Measurements from ENCODE around the gene SPEF1. TPM values are rescaled to one million over a fixed set of nuclear protein-coding genes. Genes with fewer than 3 reads are reported as not detected.

Gene SPEF1
- total and polyA plus RNA-seq, 4 experiments from 2014 or later = 0.15 TPM; not detected in 3

DNA sequence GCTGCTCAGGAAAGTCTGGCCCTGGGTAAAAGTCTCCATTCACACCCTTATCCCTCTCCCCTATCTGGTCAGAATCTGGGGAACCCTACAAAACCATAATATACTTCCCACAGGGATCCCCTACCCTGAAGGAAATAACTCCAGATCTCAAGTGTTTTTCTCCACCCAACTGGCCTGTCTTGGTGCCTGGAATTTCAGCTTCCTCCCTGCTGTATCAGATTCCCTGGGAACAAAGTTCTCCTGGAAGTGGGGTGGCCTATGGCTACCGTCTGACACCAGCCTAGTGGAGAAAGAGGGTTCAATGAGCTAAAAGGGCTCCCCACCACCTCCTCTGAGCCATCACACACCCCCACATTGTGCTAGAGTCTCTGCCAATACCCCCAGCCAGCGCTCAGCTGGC is 33.8 kb downstream of the SPEF1 start:
- H3K27me3 ChIP-seq (ENCODE audit: insufficient read depth, low read length) = no peaks in the 10 kb centered on the region
- POLR2A ChIA-PET (ENCODE audit: partially characterized antibody) = no interaction called here
- CTCF ChIA-PET (ENCODE audit: partially characterized antibody) = interaction anchor here (1.7 kb wide), 1 partner anchor 10 kb away, joined by 4 read pairs; no protein-coding TSS in a partner anchor

GRCh38 chr20:3745686-3746173 is 35.5 kb downstream of the SPEF1 start:
- H3K27me3 Mint-ChIP-seq = peaks cover 5 to 6% of the 10 kb centered on the region in 2 donors
- H3K9me3 Mint-ChIP-seq = peaks cover 0 to 2% (median 0%) of the 10 kb centered on the region in 8 donors
- intact Hi-C loops (cut with micrococcal nuclease) = no loop called here
- Histone ChIP-seq H3K4me1 (ENCODE audit: insufficient read depth, low read length) (peaks cover 12% of the 10 kb centered on the region), H3K27ac (ENCODE audit: low read depth, low read length) (no peak overlapping the region), H3K27me3 (ENCODE audit: insufficient read depth, low read length) (no peaks in the 10 kb centered on the region), H3K4me3 (ENCODE audit: low read length in 2 of 2) (no peak overlapping the region), H3K36me3 (ENCODE audit: insufficient read depth, low read length) (no peaks in the 10 kb centered on the region), H3K9me3 (ENCODE audit: control insufficient read depth in 1 of 2, low read length in 2 of 2) (no peaks in the 10 kb centered on the region)
- H3K36me3 Mint-ChIP-seq = no peaks in the 10 kb centered on the region
- no peak for DNase-seq
- no peak overlapping the region for H3K27ac Mint-ChIP-seq
- ChIA-PET CTCF (ENCODE audit: partially characterized antibody) (interaction anchor here (0.6 to 1.6 kb wide), 4 partner anchors 10 to 442 kb away, joined by 3 to 5 read pairs (median 4); no protein-coding TSS in a partner anchor), POLR2A (ENCODE audit: partially characterized antibody) (interaction anchor here (0.9 to 1.1 kb wide), 2 partner anchors 22 to 75 kb away, joined by 3 to 5 read pairs; partner anchors contain the start of genes ADISSP and AP5S1)
- H3K4me3 Mint-ChIP-seq = peak overlapping the region in 1 of 8 donors; percentile 80
- H3K4me1 Mint-ChIP-seq = peaks cover 7 to 18% (median 11%) of the 10 kb centered on the region in 4 donors

More for the DNA sequence above, 33.8 kb downstream of the SPEF1 start:
- Mint-ChIP-seq H3K4me3 (no peak overlapping the region), H3K27ac (no peak overlapping the region), H3K9me3 (peaks cover 0 to 2% (median 0%) of the 10 kb centered on the region in 8 donors), H3K27me3 (peaks cover 5 to 6% of the 10 kb centered on the region in 2 donors), H3K4me1 (peaks cover 7 to 27% (median 17%) of the 10 kb centered on the region in 4 donors), H3K36me3 (no peaks in the 10 kb centered on the region)
- intact Hi-C loops (cut with micrococcal nuclease) = no loop called here
- Histone ChIP-seq H3K4me1 (ENCODE audit: insufficient read depth, low read length) (peaks cover 12% of the 10 kb centered on the region), H3K4me3 (ENCODE audit: low read length in 2 of 2) (no peak overlapping the region), H3K36me3 (ENCODE audit: insufficient read depth, low read length) (no peaks in the 10 kb centered on the region), H3K27ac (ENCODE audit: low read depth, low read length) (no peak overlapping the region), H3K9me3 (ENCODE audit: control insufficient read depth in 1 of 2, low read length in 2 of 2) (no peaks in the 10 kb centered on the region)
- DNase-seq = no peak

GRCh38 chr20:3744806-3745685 is 36.2 kb downstream of the SPEF1 start:
- Histone ChIP-seq H3K4me1 (ENCODE audit: insufficient read depth, low read length) (peaks cover 12% of the 10 kb centered on the region), H3K9me3 (ENCODE audit: control insufficient read depth in 1 of 2, low read length in 2 of 2) (no peaks in the 10 kb centered on the region), H3K27ac (ENCODE audit: low read depth, low read length) (no peak overlapping the region), H3K36me3 (ENCODE audit: insufficient read depth, low read length) (no peaks in the 10 kb centered on the region), H3K27me3 (ENCODE audit: insufficient read depth, low read length) (no peaks in the 10 kb centered on the region), H3K4me3 (ENCODE audit: low read length in 2 of 2) (peak overlapping the region in 1 of 2 donors; percentile 11)
- CTCF ChIA-PET (ENCODE audit: partially characterized antibody) = interaction anchor here (0.6 to 1.6 kb wide), 5 partner anchors 9 to 442 kb away, joined by 3 to 5 read pairs (median 3); no protein-coding TSS in a partner anchor
- Mint-ChIP-seq H3K9me3 (peaks cover 0 to 2% (median 0%) of the 10 kb centered on the region in 8 donors), H3K27me3 (peaks cover 5 to 6% of the 10 kb centered on the region in 2 donors), H3K4me3 (peak overlapping the region; percentile 48 to 85 (median 74)), H3K36me3 (no peaks in the 10 kb centered on the region), H3K4me1 (peaks cover 7 to 17% (median 11%) of the 10 kb centered on the region in 4 donors), H3K27ac (peak overlapping the region in 6 of 7 donors; percentile 16 to 87 (median 68))
- peak; percentile 69 to 87 (median 72) for DNase-seq
- POLR2A ChIA-PET (ENCODE audit: partially characterized antibody) = interaction anchor here (0.9 to 1.1 kb wide), 2 partner anchors 22 to 76 kb away, joined by 3 to 5 read pairs; partner anchors contain the start of genes ADISSP and AP5S1
- intact Hi-C loops (cut with micrococcal nuclease) = no loop called here

DNA sequence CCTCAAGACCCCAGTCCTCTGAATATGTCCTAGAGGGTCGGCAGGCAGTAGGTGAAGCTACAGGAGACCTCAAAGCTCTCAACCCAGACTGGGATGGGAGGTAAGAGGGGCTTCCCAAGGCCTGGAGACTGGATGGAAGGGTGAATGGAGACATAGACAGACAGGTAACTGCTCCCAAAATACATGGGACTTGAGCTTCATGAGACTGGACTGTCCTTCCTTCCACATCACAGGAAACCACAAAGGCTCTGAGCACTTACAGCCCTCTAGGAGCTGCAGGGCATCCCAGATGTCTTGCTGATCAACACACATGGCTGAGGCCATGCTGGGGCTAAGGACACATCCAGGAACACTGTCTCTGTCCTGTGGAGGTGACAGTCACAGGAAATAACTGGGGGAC is 37.2 kb downstream of the SPEF1 start:
- H3K36me3 ChIP-seq (ENCODE audit: insufficient read depth, low read length) = no peaks in the 10 kb centered on the region
- peaks cover 12% of the 10 kb centered on the region for H3K4me1 ChIP-seq (ENCODE audit: insufficient read depth, low read length)
- H3K9me3 ChIP-seq (ENCODE audit: control insufficient read depth in 1 of 2, low read length in 2 of 2) = no peaks in the 10 kb centered on the region
- H3K27ac Mint-ChIP-seq = peak overlapping the region in 2 of 7 donors; percentile 15 to 57
- DNase-seq = no peak
- H3K36me3 Mint-ChIP-seq = no peaks in the 10 kb centered on the region
- H3K27ac ChIP-seq (ENCODE audit: low read depth, low read length) = no peak overlapping the region
- intact Hi-C loops (cut with micrococcal nuclease) = no loop called here
- H3K4me3 ChIP-seq (ENCODE audit: low read length in 2 of 2) = no peak overlapping the region
- peaks cover 7 to 17% (median 11%) of the 10 kb centered on the region in 4 donors for H3K4me1 Mint-ChIP-seq
- POLR2A ChIA-PET (ENCODE audit: partially characterized antibody) = no interaction called here
- no peaks in the 10 kb centered on the region for H3K27me3 ChIP-seq (ENCODE audit: insufficient read depth, low read length)
- H3K27me3 Mint-ChIP-seq = peaks cover 5 to 6% of the 10 kb centered on the region in 2 donors
- peaks cover 0 to 2% (median 0%) of the 10 kb centered on the region in 8 donors for H3K9me3 Mint-ChIP-seq
- H3K4me3 Mint-ChIP-seq = peak overlapping the region in 4 of 8 donors; percentile 29 to 80 (median 64)
- CTCF ChIA-PET (ENCODE audit: partially characterized antibody) = interaction anchor here (0.7 to 1.6 kb wide), 3 partner anchors 8 to 111 kb away, joined by 3 to 5 read pairs (median 3); no protein-coding TSS in a partner anchor

DNA sequence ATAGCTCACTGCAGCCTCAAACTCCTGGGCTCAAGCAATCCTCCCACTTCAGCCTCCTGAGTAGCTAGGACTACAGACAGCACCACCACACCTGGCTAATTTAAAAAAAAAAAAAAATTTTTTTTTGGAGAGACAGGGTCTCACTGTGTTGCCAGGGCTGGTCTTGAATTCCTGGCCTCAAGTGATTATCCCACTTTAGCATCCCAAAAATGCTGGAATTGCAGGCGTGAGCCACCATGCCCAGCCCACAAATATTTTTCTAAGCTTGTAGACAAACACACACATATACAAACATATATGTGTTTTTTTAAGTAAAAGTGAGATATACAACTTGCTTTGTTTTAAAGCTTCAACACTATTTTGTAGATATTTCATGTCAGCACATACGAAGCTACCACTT is 38.0 kb downstream of the SPEF1 start:
- H3K36me3 ChIP-seq (ENCODE audit: insufficient read depth, low read length) = no peaks in the 10 kb centered on the region
- Mint-ChIP-seq H3K27ac (peak overlapping the region in 1 of 7 donors; percentile 48), H3K9me3 (peaks cover 0 to 2% (median 0%) of the 10 kb centered on the region in 8 donors), H3K4me1 (peaks cover 7 to 17% (median 11%) of the 10 kb centered on the region in 4 donors), H3K4me3 (no peak overlapping the region), H3K27me3 (peaks cover 4 to 5% of the 10 kb centered on the region in 2 donors), H3K36me3 (no peaks in the 10 kb centered on the region)
- DNase-seq = no peak
- peaks cover 12% of the 10 kb centered on the region for H3K4me1 ChIP-seq (ENCODE audit: insufficient read depth, low read length)
- H3K27ac ChIP-seq (ENCODE audit: low read depth, low read length) = no peak overlapping the region
- no peaks in the 10 kb centered on the region for H3K27me3 ChIP-seq (ENCODE audit: insufficient read depth, low read length)
- no peaks in the 10 kb centered on the region for H3K9me3 ChIP-seq (ENCODE audit: control insufficient read depth in 1 of 2, low read length in 2 of 2)
- ChIA-PET CTCF (ENCODE audit: partially characterized antibody) (interaction anchor here (0.8 to 1.3 kb wide), 3 partner anchors 11 to 24 kb away, joined by 3 read pairs; partner anchors contain the start of gene ADISSP), POLR2A (ENCODE audit: partially characterized antibody) (no interaction called here)
- no peak overlapping the region for H3K4me3 ChIP-seq (ENCODE audit: low read length in 2 of 2)
- intact Hi-C loops (cut with micrococcal nuclease) = no loop called here

DNA sequence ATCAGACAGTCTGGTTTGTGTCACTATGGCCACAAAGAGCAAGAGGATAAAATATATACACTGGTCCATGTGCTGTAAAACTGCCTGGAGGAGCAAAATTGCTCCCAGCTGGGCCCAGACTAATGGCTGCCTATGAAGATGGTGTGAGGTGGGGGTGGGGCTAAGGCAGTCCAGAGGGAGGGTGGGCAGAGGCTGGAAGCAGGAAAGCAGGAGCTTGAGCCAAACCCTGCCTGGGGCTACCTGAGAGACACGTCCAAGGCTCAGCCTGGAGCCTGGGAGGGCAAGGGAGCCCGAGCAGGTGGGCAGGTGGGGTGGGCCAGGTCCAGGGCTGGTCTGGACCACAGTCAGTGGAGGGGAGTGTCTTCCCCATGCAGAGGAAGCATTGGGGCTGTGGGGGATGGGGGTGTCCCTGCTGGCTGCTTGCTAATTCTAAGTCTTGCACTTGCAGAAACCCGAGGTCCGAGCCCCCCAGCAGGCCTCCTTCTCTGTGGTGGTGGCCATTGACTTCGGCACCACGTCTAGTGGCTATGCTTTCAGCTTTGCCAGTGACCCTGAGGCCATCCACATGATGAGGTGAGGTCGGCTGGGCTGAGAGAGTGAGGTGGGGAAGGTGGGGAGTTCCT is 39.3 kb downstream of the SPEF1 start:
- no peaks in the 10 kb centered on the region for H3K36me3 ChIP-seq (ENCODE audit: insufficient read depth, low read length)
- Mint-ChIP-seq H3K27me3 (peaks cover 4 to 5% of the 10 kb centered on the region in 2 donors), H3K27ac (no peak overlapping the region), H3K36me3 (no peaks in the 10 kb centered on the region), H3K4me1 (peaks cover 7 to 17% (median 11%) of the 10 kb centered on the region in 4 donors), H3K9me3 (no peaks in the 10 kb centered on the region), H3K4me3 (no peak overlapping the region)
- no peaks in the 10 kb centered on the region for H3K9me3 ChIP-seq (ENCODE audit: control insufficient read depth in 1 of 2, low read length in 2 of 2)
- no peak overlapping the region for H3K4me3 ChIP-seq (ENCODE audit: low read length in 2 of 2)
- intact Hi-C loops (cut with micrococcal nuclease) = no loop called here
- POLR2A ChIA-PET (ENCODE audit: partially characterized antibody) = no interaction called here
- H3K27me3 ChIP-seq (ENCODE audit: insufficient read depth, low read length) = no peaks in the 10 kb centered on the region
- H3K27ac ChIP-seq (ENCODE audit: low read depth, low read length) = no peak overlapping the region
- CTCF ChIA-PET (ENCODE audit: partially characterized antibody) = interaction anchor here (0.7 to 1.2 kb wide), 2 partner anchors 12 to 27 kb away, joined by 3 read pairs; no protein-coding TSS in a partner anchor
- no peak for DNase-seq
- H3K4me1 ChIP-seq (ENCODE audit: insufficient read depth, low read length) = peaks cover 12% of the 10 kb centered on the region
